Measurements from ENCODE around the gene KIAA1217. TPM values are rescaled to one million over a fixed set of nuclear protein-coding genes. Genes with fewer than 3 reads are reported as not detected.
"Not testable (repeated sequence)": the region's sequence is repeated elsewhere in the genome, so short reads cannot be mapped to it uniquely, and the experiment has no call there.

Gene KIAA1217
- total RNA-seq, 1 experiment from 2014 or later = 23.4 TPM

DNA sequence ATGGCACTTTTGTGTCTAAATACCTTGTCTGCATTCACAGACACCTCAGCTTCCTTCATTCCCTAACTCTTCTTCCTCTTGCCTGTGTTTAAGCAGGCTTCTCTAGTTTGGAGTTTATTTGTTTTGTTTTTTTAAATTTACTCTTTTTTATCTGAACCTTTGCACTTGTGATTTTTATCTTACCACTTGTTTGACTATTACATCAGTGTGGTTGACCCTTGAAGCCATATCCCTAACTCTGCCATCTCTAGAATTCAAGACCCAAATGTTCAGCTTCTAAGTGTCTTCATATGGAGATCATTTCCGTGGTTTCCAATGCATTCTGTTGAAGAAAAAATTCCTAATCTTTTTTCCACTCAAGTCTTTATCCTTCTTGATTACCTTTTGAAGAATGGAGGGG, 233.3 kb downstream of the KIAA1217 start:
- H3K27ac Mint-ChIP-seq = no peak overlapping the region
- POLR2A ChIA-PET = no interaction called here
- TF ChIP-seq, protein P1, sequence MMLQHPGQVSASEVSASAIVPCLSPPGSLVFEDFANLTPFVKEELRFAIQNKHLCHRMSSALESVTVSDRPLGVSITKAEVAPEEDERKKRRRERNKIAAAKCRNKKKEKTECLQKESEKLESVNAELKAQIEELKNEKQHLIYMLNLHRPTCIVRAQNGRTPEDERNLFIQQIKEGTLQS (CRISPR knock-in tag; conservative IDR thresholded peaks at IDR 0.05) = no peak
- no peak for TF ChIP-seq ZNF317 (CRISPR knock-in tag; IDR thresholded peaks at IDR 0.05; ENCODE audit: borderline replicate concordance, low read depth)
- no peak for TF ChIP-seq NR1H2 (CRISPR knock-in tag; IDR thresholded peaks at IDR 0.05)
- H3K4me1 Mint-ChIP-seq = peaks cover 22% of the 10 kb centered on the region
- CTCF ChIA-PET = no interaction called here
- DNase-seq (ENCODE audit: low spot score) (no peak), ATAC-seq (no peak)
- no peaks in the 10 kb centered on the region for H3K9me3 Mint-ChIP-seq
- H3K4me3 Mint-ChIP-seq = no peak overlapping the region
- H3K27me3 Mint-ChIP-seq (ENCODE audit: low read depth) = no peaks in the 10 kb centered on the region
- H3K36me3 Mint-ChIP-seq = peaks cover 2% of the 10 kb centered on the region; the same call in 1 of the 2 replicates

GRCh38 chr10:24442641-24443174, 233.8 kb downstream of the KIAA1217 start:
- H3K9me3 Mint-ChIP-seq; H3K27me3 Mint-ChIP-seq (ENCODE audit: low read depth); H3K4me3 Mint-ChIP-seq; CTCF ChIA-PET; POLR2A ChIA-PET; H3K27ac Mint-ChIP-seq; H3K36me3 Mint-ChIP-seq; ATAC-seq; DNase-seq (ENCODE audit: low spot score): not testable (repeated sequence)
- H3K4me1 Mint-ChIP-seq = peaks cover 20% of the 10 kb centered on the region

DNA sequence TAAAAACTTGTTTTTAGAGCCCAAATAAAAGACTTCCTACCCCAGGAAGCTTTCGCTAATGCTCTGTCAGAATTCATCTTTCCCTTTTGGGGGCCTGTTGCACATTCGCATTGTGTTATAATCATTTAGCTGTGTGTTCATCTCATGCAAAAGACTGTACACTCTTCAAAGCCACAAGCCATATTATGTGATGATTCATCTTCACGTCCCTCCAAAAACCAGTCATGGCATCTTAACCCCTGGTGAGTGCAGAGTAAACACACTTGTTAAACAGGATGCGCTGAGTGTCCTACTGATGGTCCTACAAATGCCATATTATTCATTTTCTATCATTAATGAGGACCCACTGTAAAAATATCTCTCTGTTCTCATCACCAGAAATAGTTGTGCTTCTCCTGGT, 235.4 kb downstream of the KIAA1217 start:
- Mint-ChIP-seq H3K36me3 (peaks cover 2% of the 10 kb centered on the region; the same call in 1 of the 2 replicates), H3K27me3 (ENCODE audit: low read depth) (no peaks in the 10 kb centered on the region), H3K4me1 (peaks cover 22% of the 10 kb centered on the region), H3K4me3 (no peak overlapping the region), H3K27ac (no peak overlapping the region), H3K9me3 (no peaks in the 10 kb centered on the region)
- ATAC-seq = no peak
- TF ChIP-seq, protein P2, sequence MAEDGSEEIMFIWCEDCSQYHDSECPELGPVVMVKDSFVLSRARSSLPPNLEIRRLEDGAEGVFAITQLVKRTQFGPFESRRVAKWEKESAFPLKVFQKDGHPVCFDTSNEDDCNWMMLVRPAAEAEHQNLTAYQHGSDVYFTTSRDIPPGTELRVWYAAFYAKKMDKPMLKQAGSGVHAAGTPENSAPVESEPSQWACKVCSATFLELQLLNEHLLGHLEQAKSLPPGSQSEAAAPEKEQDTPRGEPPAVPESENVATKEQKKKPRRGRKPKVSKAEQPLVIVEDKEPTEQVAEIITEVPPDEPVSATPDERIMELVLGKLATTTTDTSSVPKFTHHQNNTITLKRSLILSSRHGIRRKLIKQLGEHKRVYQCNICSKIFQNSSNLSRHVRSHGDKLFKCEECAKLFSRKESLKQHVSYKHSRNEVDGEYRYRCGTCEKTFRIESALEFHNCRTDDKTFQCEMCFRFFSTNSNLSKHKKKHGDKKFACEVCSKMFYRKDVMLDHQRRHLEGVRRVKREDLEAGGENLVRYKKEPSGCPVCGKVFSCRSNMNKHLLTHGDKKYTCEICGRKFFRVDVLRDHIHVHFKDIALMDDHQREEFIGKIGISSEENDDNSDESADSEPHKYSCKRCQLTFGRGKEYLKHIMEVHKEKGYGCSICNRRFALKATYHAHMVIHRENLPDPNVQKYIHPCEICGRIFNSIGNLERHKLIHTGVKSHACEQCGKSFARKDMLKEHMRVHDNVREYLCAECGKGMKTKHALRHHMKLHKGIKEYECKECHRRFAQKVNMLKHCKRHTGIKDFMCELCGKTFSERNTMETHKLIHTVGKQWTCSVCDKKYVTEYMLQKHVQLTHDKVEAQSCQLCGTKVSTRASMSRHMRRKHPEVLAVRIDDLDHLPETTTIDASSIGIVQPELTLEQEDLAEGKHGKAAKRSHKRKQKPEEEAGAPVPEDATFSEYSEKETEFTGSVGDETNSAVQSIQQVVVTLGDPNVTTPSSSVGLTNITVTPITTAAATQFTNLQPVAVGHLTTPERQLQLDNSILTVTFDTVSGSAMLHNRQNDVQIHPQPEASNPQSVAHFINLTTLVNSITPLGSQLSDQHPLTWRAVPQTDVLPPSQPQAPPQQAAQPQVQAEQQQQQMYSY (CRISPR knock-in tag; IDR thresholded peaks at IDR 0.05) = no peak
- no peak for TF ChIP-seq TP53 (CRISPR knock-in tag; IDR thresholded peaks at IDR 0.05)
- TF ChIP-seq NFYB (CRISPR knock-in tag; conservative IDR thresholded peaks at IDR 0.05; ENCODE audit: low read depth) = no peak
- TF ChIP-seq ZNF138 (CRISPR knock-in tag; conservative IDR thresholded peaks at IDR 0.05) = no peak
- TF ChIP-seq SMAD3 (CRISPR knock-in tag; IDR thresholded peaks at IDR 0.05; ENCODE audit: borderline replicate concordance) = no peak
- no peak for TF ChIP-seq USF2 (CRISPR knock-in tag; IDR thresholded peaks at IDR 0.05)
- no peak for TF ChIP-seq E2F5 (CRISPR knock-in tag; IDR thresholded peaks at IDR 0.05)
- TF ChIP-seq GABPB1 (CRISPR knock-in tag; IDR thresholded peaks at IDR 0.05) = no peak
- TF ChIP-seq, protein P3, sequence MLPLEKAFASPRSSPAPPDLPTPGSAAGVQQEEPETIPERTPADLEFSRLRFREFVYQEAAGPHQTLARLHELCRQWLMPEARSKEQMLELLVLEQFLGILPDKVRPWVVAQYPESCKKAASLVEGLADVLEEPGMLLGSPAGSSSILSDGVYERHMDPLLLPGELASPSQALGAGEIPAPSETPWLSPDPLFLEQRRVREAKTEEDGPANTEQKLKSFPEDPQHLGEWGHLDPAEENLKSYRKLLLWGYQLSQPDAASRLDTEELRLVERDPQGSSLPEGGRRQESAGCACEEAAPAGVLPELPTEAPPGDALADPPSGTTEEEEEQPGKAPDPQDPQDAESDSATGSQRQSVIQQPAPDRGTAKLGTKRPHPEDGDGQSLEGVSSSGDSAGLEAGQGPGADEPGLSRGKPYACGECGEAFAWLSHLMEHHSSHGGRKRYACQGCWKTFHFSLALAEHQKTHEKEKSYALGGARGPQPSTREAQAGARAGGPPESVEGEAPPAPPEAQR (CRISPR knock-in tag; IDR thresholded peaks at IDR 0.05) = no peak
- TF ChIP-seq ZNF671 (CRISPR knock-in tag; IDR thresholded peaks at IDR 0.05) = no peak
- no peak for TF ChIP-seq USF1 (CRISPR knock-in tag; IDR thresholded peaks at IDR 0.05)
- ChIA-PET POLR2A (no interaction called here), CTCF (no interaction called here)
- no peak for DNase-seq (ENCODE audit: low spot score)

DNA sequence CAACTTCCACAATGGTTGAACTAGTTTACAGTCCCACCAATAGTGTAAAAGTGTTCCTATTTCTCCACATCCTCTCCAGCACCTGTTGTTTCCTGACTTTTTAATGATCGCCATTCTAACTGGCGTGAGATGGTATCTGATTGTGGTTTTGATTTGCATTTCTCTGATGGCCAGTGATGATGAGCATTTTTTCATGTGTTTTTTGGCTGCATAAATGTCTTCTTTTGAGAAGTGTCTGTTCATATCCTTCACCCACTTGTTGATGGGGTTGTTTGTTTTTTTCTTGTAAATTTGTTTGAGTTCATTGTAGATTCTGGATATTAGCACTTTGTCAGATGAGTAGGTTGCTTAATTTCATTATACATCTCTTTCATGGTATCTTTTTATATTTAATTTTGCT, 237.0 kb downstream of the KIAA1217 start:
- H3K27me3 Mint-ChIP-seq (ENCODE audit: low read depth); H3K9me3 Mint-ChIP-seq; DNase-seq (ENCODE audit: low spot score); H3K4me1 Mint-ChIP-seq; H3K4me3 Mint-ChIP-seq; ATAC-seq; POLR2A ChIA-PET; H3K36me3 Mint-ChIP-seq; H3K27ac Mint-ChIP-seq; CTCF ChIA-PET: not testable (repeated sequence)
